CD4-positive, alpha-beta T cell (primary cell): Measurements from ENCODE around the gene STRA8. TPM values are rescaled to one million over a fixed set of nuclear protein-coding genes. Genes with fewer than 3 reads are reported as not detected.

ENCODE experiments used
- ATAC-seq: fragments of 200-7000 bp; cut with Tn5 transposase; one replicate; pipeline ENCODE4 v1.10.0; 2022; ENCODE audit warnings: mild to moderate bottlenecking; ENCODE audit not compliant: poor library complexity
- CTCF ChIA-PET: fragments of 350-600 bp; sonication (Branson Sonifier 250); formaldehyde crosslinking; loops from one replicate; lab custom pipeline; 2021; ENCODE audit warnings: antibody characterized with exemption, inconsistent platforms; lab: Charles Lee
- POLR2A ChIA-PET: fragments of 350-600 bp; sonication (Branson Sonifier 250); formaldehyde crosslinking; loops from one replicate; lab custom pipeline; 2021; ENCODE audit warnings: antibody characterized with exemption, inconsistent platforms; lab: Charles Lee
- DNase-seq, 14 experiments: peaks; one replicate each; pipeline ENCODE4 v3.0.0-alpha.2; 2013 to 2020; ENCODE audit warnings: mixed read lengths in 2 of 14
- H3K27ac ChIP-seq, 2 donors: one replicate each; pipeline versions ENCODE4 v1.5.1 to v1.7.0; 2013; ENCODE audit warnings: low read length in 2 of 2, low read depth in 1 of 2, mild to moderate bottlenecking in 1 of 2
- H3K27me3 ChIP-seq, 2 experiments: 1 replicate in 1 of 2; 2 replicates in 1 of 2; pipeline versions ENCODE4 v1.6.1 to v1.7.0; 2013; ENCODE audit warnings: low read length in 2 of 2, control low read depth in 1 of 2, mild to moderate bottlenecking in 1 of 2, moderate library complexity in 1 of 2; ENCODE audit not compliant: insufficient read depth in 2 of 2, control insufficient read depth in 1 of 2
- H3K36me3 ChIP-seq: one replicate; pipeline ENCODE4 v1.6.1; 2013; ENCODE audit warnings: low read length, control low read depth; ENCODE audit not compliant: insufficient read depth
- H3K4me1 ChIP-seq: one replicate; pipeline ENCODE4 v1.6.1; 2013; ENCODE audit warnings: low read length, control low read depth; ENCODE audit not compliant: insufficient read depth
- H3K4me3 ChIP-seq: one replicate; pipeline ENCODE4 v1.5.1; 2013; ENCODE audit warnings: mild to moderate bottlenecking, low read length, moderate library complexity
- H3K9me3 ChIP-seq, 2 experiments: 1 replicate in 1 of 2; 2 replicates in 1 of 2; pipeline versions ENCODE4 v1.6.1 to v1.7.0; 2013; ENCODE audit warnings: low read length in 2 of 2, mild to moderate bottlenecking in 2 of 2, control low read depth in 1 of 2, moderate library complexity in 1 of 2; ENCODE audit not compliant: control insufficient read depth in 1 of 2, insufficient read depth in 1 of 2
- H3K27ac Mint-ChIP-seq: one replicate; pipeline ENCODE4 v1.8.0; 2020; ENCODE audit warnings: mixed read lengths
- H3K27me3 Mint-ChIP-seq: one replicate; pipeline ENCODE4 v1.8.0; 2021; ENCODE audit warnings: mixed read lengths
- H3K36me3 Mint-ChIP-seq: one replicate; pipeline ENCODE4 v1.8.0; 2021; ENCODE audit warnings: low read depth, mixed read lengths
- H3K4me1 Mint-ChIP-seq: one replicate; pipeline ENCODE4 v1.8.0; 2021; ENCODE audit warnings: low read depth, mixed read lengths
- H3K4me3 Mint-ChIP-seq: one replicate; pipeline ENCODE4 v1.8.0; 2020; ENCODE audit warnings: mild to moderate bottlenecking, mixed read lengths
- H3K9me3 Mint-ChIP-seq: one replicate; pipeline ENCODE4 v1.8.0; 2020; ENCODE audit warnings: mixed read lengths
- CTCF ChIP-seq: fragments of 200-600 bp; IDR thresholded peaks from one replicate; pipeline ENCODE4 v1.8.0; 2022; ENCODE audit warnings: antibody characterized with exemption, mild to moderate bottlenecking
- intact Hi-C, 2 experiments: fragments of 100-400 bp; cut with DNase I in 1 of 2; cut with micrococcal nuclease in 1 of 2; formaldehyde crosslinking; loops; one replicate each; pipeline versions ENCODE4 v1.15.1 to v1.9.0; 2023 to 2025; cut with DNase I, micrococcal nuclease
- total RNA-seq, 174 experiments: library from RNA in 2 of 174; stranded (reverse) in 2 of 174; gene quantifications; one replicate each; pipeline ENCODE4 v1.2.3 and lab custom pipeline; 2021 to 2026

Gene STRA8
- total RNA-seq, 2 experiments from 2014 or later: not detected

GRCh38 chr7:135205850-135206249 lies 27.8 kb upstream of the STRA8 start:
- H3K27ac Mint-ChIP-seq: no peak overlapping the region

GRCh38 chr7:135206941-135207391 lies 26.7 kb upstream of the STRA8 start:
- Histone ChIP-seq H3K4me3 (no peak overlapping the region), H3K36me3 (peaks cover 22% of the 10 kb centered on the region), H3K27ac (no peak overlapping the region), H3K9me3 (no peaks in the 10 kb centered on the region), H3K4me1 (peaks cover 34% of the 10 kb centered on the region), H3K27me3 (no peaks in the 10 kb centered on the region)
- CTCF ChIA-PET: no interaction called here
- POLR2A ChIA-PET: interaction anchor here (0.7 to 1.3 kb wide), 2 partner anchors 20 to 37 kb away, joined by 3 read pairs; partner anchors contain the start of gene CYREN
- Mint-ChIP-seq H3K4me1 (peaks cover 69% of the 10 kb centered on the region), H3K27me3 (no peaks in the 10 kb centered on the region), H3K4me3 (no peak overlapping the region), H3K9me3 (no peaks in the 10 kb centered on the region), H3K27ac (no peak overlapping the region), H3K36me3 (peaks cover 61% of the 10 kb centered on the region)
- intact Hi-C loops: no loop called here
- no peak for ATAC-seq
- DNase-seq: peak in 3 of 14 experiments; percentile 9 to 29 (median 26)
- TF ChIP-seq CTCF: no peak

More at GRCh38 chr7:135205850-135206249, 27.8 kb upstream of the STRA8 start:
- POLR2A ChIA-PET: interaction anchor here (1.3 kb wide), 1 partner anchor 36 kb away, joined by 3 read pairs; the partner anchor contains the start of gene CYREN
- no peaks in the 10 kb centered on the region for H3K9me3 ChIP-seq
- H3K4me1 ChIP-seq: peaks cover 29% of the 10 kb centered on the region
- Mint-ChIP-seq H3K4me1 (peaks cover 65% of the 10 kb centered on the region), H3K9me3 (no peaks in the 10 kb centered on the region), H3K27me3 (no peaks in the 10 kb centered on the region), H3K36me3 (peaks cover 66% of the 10 kb centered on the region), H3K4me3 (no peak overlapping the region)
- CTCF ChIA-PET: interaction anchor here (0.7 kb wide), 1 partner anchor 554 kb away, joined by 3 read pairs; no protein-coding TSS in a partner anchor
- no peak for DNase-seq
- H3K27me3 ChIP-seq: no peaks in the 10 kb centered on the region
- TF ChIP-seq CTCF: no peak
- peaks cover 32% of the 10 kb centered on the region for H3K36me3 ChIP-seq
- H3K27ac ChIP-seq: no peak overlapping the region
- H3K4me3 ChIP-seq: no peak overlapping the region
- intact Hi-C loops: no loop called here
- no peak for ATAC-seq

GRCh38 chr7:135207406-135208101 lies 26.1 kb upstream of the STRA8 start:
- Histone ChIP-seq H3K9me3 (no peaks in the 10 kb centered on the region), H3K4me1 (peaks cover 37% of the 10 kb centered on the region), H3K4me3 (no peak overlapping the region), H3K36me3 (peaks cover 17% of the 10 kb centered on the region), H3K27ac (no peak overlapping the region), H3K27me3 (no peaks in the 10 kb centered on the region)
- POLR2A ChIA-PET: interaction anchor here (0.7 kb wide), 1 partner anchor 21 kb away, joined by 3 read pairs; no protein-coding TSS in a partner anchor
- H3K27me3 Mint-ChIP-seq: no peaks in the 10 kb centered on the region
- no peaks in the 10 kb centered on the region for H3K9me3 Mint-ChIP-seq
- intact Hi-C loops: no loop called here
- peaks cover 65% of the 10 kb centered on the region for H3K4me1 Mint-ChIP-seq
- peaks cover 55% of the 10 kb centered on the region for H3K36me3 Mint-ChIP-seq
- H3K27ac Mint-ChIP-seq: no peak overlapping the region
- ATAC-seq: no peak
- DNase-seq: no peak
- H3K4me3 Mint-ChIP-seq: no peak overlapping the region
- CTCF ChIA-PET: no interaction called here
- TF ChIP-seq CTCF: no peak
